C1 segment of cervical spinal cord (tissue), 14 donors: ENCODE measurements around the gene LRRFIP1.

Experiments used
- DNase-seq, 14 donors: peaks; one replicate each; lab custom pipeline; 2025; lab: John Stamatoyannopoulos, UW

The LRRFIP1 gene

DNA sequence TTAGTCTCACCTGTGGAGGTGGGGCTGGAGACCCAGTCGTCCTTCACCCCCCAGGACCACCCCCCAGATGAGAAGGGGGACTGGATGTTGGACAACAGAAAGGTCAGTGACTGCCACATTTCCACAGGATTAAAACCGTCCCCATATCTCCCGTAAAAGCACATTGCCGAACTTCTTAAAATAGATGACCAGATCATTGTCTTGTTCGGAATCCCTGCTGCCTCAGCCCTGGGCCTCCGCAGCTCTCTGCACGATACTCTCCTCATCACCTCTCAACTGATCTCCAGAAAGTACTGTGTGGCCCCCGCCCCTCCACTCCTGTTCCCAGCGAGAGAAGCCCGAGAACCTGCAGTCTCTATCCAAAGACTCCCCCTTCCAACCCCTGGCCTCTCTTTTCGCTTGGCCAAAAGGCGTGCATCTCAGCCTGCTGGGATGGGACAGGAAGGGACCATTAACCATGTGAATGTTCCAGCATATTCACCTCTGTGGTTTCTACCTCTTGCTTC is 13.2 kb downstream of the LRRFIP1 start:
- DNase-seq: no peak

DNA sequence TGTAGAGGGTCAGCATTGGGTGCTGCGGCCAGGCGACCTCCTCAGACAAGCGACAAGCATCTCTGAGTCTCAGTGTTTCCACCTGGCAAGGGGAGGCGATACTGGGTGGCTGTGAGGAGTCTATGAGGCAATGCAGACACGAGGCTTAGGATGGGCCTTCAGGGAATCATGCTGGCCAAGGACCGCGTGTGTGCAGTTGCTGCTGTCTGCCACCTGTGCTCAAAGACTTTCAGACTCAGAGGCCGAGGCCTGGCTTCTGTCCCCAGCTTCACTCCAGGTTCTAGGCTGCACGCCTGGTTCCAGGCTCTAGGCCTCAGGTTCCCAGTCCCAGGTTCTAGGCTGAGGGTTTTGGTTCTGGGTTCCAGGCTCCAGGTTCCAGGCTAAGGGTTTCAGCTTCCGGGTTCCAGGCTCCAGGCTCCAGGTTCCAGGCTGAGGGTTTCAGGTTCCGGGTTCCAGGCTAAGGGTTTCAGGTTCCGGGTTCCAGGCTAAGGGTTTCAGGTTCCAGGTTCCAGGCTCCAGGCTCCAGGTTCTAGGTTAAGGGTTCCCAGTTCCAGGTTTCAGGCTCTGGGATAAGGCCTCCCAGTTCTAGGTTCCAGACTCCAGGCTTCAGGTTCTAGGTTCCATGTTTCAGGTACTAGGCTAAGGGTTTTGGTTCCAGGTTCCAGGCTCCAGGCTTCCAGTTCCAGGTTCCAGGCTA is 14.8 kb downstream of the LRRFIP1 start:
- DNase-seq: no peak

DNA sequence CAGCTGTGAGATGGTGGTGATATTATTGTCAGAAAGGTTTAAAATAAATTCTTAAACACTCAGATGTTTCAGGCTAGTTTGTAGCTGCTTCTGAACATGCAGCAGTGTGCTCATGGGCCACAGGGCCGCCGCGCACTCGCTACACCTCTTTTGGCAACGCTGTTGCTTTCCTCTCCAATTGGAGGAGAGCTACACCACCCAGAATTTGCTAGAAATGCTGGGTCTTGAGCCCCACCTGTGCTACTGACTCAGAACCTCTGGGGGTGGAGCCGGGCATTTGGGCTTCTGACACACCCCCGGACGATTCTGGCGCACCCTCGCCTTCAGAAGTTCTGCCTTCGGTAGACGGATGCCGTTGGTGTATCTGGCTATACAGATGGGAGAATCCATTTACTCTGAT is 15.7 kb downstream of the LRRFIP1 start:
- DNase-seq: no peak

DNA sequence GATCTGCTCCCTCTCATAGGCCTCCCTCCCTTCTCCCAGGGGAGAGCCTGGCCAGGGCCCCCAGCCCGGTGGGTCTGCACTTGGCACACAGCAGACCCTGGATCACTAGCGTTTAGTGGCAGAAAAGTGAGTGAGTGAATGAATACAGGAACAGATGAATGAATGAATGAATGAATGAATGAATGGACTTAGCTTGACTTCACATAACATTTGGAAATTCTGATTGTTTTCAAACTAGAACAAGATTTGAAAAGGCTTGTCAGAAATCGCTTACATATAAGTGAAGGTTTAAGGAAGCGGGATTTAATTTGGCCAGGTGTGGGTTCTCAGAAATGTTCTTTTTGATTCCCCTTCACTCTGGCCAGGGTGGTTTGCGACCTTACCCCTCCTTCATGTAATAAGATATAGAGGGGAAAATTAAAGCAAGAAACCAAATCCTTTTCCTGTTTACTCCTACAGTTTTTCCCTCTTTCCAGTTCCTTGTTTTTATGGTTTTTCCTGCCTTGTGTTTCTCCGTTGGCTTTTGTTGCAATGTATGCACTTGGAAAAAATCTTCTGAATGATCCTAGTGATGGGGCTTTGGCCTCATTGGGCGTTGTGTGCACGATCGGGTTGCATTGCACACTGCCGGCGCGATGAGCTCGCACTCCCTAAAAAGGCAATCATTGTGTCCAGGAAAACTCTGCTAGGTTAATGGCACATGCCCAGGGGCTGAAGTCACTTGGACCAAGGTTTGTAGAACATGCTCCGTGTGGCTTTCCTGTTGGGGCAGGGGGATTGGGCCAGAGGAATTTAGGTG is 16.4 kb downstream of the LRRFIP1 start:
- DNase-seq: no peak

DNA sequence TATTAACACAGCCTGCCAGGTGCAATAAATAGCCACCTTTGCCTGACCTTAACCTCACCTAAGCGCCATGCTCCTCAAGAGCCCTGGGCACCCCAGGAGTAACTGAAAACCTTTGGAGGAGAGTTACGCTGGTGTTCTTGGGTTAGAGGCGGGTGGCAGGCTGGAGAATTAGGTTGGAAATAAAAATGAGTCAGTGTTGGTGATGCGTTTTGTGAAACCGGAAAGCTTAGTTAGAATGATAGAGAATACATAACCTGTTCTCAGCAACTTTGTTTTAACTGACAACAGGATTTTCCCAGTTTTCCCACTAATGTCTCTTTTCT is 17.0 kb downstream of the LRRFIP1 start:
- DNase-seq: no peak

DNA sequence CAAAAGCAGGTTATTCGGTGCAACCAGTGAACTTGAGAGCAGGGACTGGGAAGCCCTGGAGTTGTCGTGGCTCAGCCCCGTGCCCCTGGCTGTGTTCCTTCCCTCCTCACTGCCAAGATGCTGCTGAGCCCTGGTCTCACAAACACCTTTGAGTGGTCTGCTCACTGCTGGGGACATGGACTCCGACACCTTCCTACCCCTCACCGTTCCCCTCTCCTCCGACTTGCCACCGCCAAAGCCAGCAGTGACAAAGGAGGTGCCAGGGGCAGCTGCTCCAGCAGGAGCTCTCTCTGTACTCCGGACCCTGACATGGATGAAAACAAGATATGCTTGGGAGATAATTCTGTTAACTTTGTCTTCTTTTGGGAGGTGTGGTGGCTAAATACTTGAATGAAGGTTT is 17.9 kb downstream of the LRRFIP1 start:
- DNase-seq: no peak

DNA sequence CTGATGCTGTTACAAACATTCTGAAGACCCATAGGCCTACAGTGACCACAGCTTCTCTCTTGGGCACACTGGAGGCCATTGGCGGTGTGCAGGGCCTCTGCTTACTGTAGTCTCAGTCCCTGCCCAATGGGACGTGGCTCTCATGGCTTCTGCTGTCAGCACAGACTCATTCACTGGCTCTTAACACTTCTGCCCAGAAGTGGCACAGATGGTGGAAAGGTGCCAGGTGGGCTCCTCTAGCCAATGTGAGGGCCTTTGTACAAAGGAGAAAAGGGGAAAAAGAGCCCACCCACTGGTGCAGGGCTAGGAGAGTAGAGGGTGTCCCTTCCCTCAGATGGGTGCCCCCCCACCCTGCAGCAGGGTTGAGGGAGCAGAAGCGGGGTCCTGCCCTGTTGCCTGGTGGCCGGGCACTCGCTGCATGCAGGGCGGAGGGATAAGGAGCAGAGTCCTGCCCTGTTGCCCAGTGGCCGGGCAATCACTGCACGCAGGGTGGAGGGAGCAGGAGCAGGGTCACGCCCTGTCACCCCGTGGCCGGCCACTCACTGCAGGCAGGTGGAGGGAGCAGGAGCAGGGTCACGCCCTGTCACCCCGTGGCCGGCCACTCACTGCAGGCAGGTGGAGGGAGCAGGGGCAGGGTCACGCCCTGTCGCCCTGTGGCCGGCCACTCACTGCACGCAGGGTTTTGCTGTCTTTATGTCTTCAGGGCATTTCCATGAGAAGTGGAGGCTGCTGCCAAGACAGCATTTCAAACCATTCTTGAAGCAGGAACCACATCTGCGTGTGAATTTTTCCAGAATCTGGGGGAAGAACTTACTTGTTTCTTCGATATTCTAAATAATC is 20.0 kb downstream of the LRRFIP1 start:
- DNase-seq: no peak

DNA sequence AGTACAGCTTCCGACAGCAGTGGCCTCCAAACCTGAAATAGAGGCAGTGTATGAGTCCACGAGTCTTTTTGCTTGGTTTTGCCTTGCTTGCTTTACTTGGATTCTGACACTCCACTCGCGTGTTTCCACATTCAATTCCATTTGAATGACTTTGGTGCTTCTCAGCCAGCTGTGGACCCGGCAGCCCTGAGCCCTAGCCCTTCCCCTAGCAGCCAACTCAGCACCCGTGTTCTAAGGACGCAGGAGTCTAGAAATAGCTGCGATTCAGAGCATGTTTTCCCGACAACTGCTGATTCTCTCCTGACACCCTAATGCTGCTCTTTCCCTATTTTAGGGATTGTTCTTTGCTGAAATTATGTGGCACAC is 20.6 kb downstream of the LRRFIP1 start:
- DNase-seq: no peak

DNA sequence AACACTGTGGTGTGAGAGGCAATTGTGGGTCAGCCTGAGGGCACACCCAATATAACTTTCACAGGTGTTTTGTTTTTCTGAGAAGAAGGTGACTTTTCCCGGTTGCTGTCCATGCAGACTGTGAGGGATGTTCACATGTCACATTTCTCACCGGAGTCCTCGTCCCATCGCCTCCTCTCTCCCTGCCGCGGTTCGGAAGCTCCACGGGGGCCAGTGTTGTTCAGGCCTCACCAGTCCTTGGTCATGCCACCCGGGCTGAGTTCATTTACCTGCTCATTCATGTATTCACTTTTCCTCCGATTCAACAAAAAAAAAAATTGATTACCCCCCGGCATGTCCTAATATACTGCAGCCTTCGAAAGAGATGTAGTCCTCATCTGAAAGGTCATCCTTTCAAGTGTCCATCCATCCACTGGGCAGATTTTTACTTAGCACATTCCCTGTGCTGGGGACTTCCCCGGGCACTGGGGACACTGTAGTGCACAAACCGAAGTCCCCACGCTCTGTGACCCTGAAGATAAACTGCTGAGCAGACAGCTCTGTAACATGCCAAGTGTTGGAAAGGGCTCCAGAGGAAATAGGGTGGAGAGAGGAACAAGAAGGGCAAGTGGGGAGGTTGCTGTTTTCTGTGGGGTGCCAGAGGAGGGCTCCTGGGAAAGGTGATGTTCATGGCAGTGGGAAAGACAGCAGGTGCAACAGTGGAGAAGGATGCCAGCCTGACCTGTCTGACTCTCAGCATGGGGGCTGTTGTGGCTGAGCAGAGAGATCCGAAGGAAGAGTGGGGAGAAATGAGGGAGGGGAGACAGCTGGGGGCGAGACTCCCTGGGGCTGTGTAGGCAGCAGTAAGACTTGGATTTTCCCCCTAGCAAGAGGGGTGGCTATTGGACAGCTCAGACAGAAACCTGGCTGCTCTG is 22.4 kb downstream of the LRRFIP1 start:
- DNase-seq: no peak

DNA sequence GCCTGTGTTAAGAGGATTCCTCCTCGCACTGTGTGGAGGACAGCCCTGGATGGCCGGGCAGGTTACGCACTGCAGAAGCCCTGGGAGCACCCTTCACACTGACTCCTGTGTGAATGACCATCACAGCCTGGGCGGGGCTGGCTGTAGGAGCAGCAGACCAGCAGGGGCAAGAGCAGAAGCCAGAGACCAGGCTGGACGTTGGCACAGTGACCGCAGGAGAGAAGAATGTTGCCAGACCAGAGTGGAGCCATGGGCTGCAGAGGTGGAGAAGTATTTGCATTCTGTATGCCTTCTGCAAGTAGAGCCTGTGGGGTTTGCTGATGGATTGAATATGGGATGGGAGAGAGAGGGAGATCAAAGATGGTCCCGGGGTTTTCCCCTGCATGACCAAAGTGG is 23.1 kb downstream of the LRRFIP1 start:
- no peak for DNase-seq

DNA sequence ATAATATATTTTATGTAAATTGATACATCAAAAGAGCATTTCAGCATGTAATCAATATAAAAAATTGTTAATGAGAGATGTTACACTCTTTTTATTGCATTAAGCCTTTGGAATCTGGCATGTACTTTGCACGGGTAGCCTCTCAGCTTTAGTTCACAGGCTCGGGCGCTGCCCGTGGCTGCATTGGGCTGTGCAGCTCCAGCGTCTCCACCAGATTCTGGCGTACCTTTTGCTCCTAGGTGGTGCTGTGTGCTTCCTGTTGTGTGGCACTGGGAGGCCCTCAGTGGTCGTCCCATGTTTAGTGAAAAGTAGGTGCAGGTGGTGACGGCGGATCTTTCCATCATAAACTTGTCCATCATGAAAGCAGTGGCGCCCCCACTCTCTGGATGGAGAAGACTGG is 24.4 kb downstream of the LRRFIP1 start:
- DNase-seq: no peak

DNA sequence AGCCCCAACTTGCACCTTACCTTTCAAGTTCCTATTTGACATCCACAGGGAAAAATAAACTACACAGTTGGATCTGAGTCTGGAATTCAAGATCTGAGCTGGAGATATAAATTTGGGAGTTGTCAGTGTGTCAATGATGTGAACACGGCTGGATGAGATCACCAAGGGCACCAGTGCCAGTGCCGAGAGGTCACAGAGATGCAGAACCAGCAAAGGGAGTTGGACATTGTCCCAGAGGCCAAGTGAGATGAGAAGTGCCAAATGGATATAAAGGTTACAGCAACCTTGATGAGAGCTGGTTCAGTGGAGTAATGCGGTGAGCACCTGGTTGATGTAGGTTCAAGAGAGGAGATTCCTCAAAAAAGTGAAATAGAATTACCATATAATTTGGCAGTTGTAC is 24.8 kb downstream of the LRRFIP1 start:
- DNase-seq: no peak

DNA sequence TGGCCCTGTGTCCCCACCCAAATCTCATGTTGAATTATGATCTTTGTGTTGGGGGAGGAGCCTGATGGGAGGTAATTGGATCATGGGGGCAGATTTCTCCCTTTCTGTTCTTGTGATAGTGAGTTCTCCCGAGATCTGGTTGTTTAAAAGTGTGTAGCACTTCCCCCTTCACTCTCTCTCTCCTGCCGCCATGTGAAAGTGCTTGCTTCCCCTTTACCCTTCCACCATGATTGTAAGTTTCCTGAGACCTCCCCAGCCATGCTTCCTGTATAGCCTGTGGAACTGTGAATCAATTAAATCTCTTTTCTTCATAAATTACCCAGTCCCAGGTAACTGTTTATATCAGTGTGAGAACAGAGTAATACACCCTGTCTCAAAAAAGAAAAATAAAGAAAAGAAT is 25.5 kb downstream of the LRRFIP1 start:
- no peak for DNase-seq

DNA sequence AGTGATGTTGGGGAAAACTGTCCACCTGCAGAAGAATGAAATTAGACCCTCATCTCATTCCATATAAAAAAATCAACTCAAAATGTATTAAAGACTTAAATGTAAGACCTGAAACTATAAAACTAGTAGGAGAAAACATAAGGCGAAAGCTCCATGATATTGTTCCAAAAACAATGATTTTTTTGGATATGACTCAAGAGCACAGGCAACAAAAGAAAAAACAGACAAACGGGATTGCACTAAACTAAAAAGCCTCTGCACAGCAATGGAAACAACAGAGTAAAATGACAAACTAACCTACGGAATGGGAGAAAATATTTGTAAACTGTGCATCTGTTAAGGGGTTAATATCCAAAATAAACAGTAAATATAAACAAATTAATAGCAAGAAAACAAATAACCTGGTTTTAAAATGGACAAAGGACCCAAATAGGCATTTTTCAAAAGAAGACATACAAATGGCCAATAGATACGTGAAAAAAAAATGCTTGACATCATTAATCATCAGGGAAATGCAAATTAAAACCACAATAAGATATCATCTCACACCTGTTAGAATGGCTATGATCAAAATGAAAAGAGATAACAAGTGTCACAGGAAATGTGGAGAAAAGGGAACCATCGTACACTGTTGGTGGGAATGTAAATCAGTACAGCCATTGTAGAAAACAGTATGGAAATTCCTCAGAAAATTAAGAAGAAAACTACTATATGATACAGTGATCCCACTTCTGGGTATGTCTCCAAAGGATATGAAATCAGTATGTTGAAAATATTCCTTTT is 26.6 kb downstream of the LRRFIP1 start:
- no peak for DNase-seq

DNA sequence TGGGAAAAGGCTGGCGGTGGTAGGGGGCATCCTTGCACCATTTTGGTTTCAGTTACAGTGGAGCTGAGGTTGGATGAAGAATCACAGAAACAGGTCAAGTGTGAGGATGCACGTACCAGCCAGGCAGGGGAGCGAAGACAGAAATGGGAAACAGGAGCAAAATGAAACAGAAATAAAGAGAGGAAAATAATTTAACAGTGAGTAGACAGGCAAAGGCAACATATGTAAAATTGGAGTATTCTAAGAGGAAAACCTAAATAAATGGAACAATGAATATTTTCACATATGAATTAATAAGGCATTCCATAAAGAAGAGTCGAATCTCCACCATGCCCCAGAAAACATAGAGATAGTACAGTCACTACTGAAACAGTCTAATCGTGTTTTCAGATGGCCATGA is 29.7 kb downstream of the LRRFIP1 start:
- DNase-seq: no peak

DNA sequence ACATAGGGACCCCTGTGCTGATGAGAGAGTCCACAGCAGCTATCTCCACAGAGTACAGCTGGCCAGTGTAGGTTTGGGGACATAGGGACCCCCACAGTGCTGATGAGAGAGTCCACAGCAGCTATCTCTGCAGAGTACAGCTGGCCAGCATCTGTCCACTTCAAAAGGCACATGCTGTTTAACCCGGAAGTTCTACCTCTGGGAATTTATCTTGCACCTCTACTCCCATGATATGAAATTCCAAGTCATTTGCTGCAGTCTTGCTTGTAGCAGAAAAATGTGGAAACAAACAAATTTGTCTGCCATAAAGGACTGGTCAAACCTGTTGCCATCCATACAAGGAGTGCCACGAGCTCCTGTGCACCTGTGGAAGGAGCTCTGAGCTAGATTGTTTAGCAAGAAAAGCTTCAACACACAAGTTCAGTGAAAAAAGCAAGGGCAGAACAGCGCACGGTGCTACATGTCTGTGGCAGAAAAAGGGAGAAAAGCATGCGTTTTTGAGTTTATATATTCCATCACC is 33.1 kb downstream of the LRRFIP1 start:
- DNase-seq: no peak

DNA sequence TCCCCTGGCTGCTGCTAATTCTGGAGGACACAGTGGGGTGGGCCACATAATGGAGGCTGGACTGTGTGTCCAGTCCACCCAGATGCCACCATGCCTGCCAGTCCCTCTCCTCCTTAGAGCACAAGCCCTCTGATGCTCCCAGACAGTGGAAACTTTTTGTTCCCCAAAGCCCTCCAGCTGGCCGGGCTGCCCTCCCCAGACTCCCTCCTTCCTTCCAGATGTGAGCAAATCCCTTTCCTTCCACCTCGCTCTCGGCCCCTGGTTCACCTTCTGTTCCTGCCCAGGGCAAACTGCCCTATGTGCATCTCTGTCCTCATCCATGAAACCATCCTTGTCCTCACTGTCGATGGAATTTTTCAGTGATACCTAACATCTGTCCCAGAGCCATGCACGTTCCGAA is 33.9 kb downstream of the LRRFIP1 start:
- no peak for DNase-seq

DNA sequence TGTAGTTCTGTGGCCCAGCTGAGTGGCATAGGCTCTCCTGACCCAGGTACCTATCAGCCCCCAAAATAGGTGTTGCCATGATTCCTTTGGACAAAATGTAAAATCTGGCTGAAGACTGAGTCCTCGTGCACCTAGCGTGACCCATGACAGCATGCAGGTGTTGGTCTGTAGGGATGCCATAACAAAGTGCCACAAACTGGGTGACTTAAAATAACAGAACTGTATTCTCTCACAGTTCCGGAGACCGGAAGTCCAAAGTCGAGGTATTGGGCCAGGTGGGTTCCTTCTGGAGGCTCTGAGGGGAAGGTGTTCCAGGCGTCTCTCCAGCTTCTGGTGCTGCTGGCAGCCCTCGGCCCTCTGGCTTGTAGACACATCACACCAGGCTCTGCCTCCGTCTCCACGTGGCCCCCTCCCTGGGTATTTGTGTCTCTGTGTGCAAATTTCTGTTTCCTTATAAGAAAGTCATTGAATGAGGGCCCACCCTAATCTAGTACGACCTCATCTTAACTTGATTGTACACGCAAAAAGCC is 34.5 kb downstream of the LRRFIP1 start:
- no peak for DNase-seq

DNA sequence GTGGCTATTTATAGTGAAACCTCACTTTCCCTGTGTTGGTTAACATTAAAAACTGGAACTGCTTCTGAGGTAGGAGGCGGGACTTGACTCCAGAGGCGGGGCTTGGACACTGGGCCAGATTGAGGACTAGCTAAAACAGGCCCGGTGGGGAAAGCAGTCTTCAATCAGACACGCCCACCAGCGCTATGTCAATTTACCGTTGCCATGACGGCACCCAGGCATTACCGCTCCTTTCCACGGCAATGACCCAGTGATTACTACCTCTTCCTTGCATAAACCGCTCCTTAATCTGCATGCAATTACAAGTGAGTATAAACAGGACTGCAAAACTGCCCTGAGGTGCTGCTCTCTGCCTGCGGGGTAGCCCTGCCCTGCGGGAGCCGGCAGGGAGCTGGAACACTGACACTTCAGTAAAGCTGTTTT is 35.3 kb downstream of the LRRFIP1 start:
- peak in 7 of 14 donors; percentile 12 to 66 (median 17) for DNase-seq

DNA sequence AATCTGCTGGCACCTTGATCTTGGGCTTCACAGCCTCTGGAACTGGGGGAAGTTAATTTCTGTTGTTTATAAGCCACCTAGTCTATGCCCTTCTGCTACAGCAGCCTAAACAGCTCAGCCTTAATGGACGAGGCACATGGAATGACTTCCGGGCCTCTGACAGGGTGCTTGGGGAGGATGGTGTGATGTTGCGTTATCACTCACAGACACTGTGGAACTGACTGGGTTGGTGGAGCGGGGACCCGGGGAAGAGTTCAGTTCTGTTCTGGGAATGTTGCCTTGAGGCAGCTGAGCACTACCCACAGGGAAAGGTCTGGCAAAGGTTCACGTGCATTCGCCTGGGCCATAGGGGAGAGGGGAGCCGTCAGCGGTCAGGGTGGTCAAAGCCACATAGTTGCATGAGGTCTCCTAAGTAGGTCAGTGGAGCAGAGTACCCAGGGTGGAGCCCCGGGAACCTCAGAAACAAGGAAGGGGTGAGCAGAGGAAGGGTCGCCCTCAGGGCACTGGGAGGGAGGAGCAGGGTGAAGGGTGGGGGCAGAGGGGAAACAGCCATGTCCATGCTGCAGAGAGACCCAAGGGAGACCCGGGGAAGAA is 36.2 kb downstream of the LRRFIP1 start:
- no peak for DNase-seq
